ENCODE data around the gene MSL1. TPM values are rescaled to one million over a fixed set of nuclear protein-coding genes. Genes with fewer than 3 reads are reported as not detected.

MSL1 gene
- total and polyA plus RNA-seq, 2 of the 13 experiments (the other 11 are each of a cell fraction or from before 2014, with no cell fraction given), result 63.8 to 88.5 TPM

DNA sequence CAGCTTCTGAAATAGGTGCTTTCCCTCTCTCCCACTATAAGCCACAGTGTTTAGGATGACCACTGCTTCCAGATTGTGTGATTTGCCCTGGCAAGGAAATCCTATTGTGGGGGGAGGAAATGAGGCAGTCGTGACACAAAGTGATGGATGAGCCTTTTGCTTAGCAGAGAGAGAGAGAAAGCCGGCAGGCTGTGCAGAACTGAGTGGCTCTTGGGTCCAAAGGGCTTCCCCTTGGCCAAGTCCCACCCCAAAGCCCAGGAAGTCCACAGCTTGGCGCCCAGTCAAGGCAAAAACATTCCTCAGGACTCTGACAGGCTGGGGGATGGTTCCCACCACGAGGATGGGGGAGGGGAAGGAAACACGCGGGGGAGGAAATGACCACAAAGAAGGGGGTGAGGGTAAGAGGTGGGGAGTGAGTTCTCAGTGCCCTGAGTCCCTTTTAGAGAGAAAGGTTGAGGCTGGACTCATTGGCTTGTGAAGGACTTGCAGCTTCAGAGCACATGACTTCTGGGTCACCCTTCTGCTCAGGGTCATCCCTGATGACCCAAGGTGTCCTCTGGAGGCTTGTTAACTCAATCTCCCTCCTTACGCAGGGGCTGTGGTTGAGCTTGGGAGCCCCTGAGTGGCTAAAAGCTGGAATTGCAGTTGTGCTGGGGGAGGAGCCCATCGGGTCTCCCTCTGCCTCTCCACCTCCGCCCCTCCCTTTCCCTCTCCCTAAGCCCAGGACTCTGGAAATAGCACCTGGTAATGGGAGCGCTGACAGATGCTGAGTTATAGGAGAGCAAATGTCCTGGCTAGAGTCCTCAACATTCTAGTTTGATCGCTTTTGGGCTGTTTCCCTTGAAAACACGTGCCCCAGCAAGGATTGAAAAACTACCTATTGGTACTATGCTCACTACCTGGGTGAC lies 10.3 kb upstream of the MSL1 start (continued):
- TF ChIP-seq AFF4 (CRISPR knock-in tag; IDR thresholded peaks at IDR 0.05), result no peak; the same call in 1 of the 2 replicates
- TF ChIP-seq, protein P1, sequence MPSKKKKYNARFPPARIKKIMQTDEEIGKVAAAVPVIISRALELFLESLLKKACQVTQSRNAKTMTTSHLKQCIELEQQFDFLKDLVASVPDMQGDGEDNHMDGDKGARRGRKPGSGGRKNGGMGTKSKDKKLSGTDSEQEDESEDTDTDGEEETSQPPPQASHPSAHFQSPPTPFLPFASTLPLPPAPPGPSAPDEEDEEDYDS (CRISPR knock-in tag; IDR thresholded peaks at IDR 0.05), result peak; percentile 35
- TF ChIP-seq DR1 (CRISPR knock-in tag; IDR thresholded peaks at IDR 0.05), result no peak
- TF ChIP-seq ZNF335 (CRISPR knock-in tag; IDR thresholded peaks at IDR 0.05), result peak; percentile 35; the same call in 1 of the 2 replicates
- TF ChIP-seq HNRNPH1 (optimal IDR thresholded peaks at IDR 0.05; ENCODE audit: low read depth, low read length), result no peak
- no peak for TF ChIP-seq MAFK (conservative IDR thresholded peaks at IDR 0.05 in 1 of 2, IDR thresholded peaks at IDR 0.05 in 1 of 2; ENCODE audit: low read length in 2 of 2)
- TF ChIP-seq TEF (CRISPR knock-in tag; IDR thresholded peaks at IDR 0.05), result no peak
- TF ChIP-seq RXRA (CRISPR knock-in tag; IDR thresholded peaks at IDR 0.05), result peak; percentile 94
- TF ChIP-seq SRY (CRISPR knock-in tag; IDR thresholded peaks at IDR 0.05), result no peak
- 0 out of 2 replicates have a peak, but pooled peaks have one; percentile 26 for TF ChIP-seq ATAD3A (CRISPR knock-in tag; IDR thresholded peaks at IDR 0.05)
- TF ChIP-seq CENPBD1 (CRISPR knock-in tag; IDR thresholded peaks at IDR 0.05; ENCODE audit: borderline replicate concordance, low read depth), result no peak
- TF ChIP-seq POLR2A (IDR thresholded peaks at IDR 0.05; ENCODE audit: insufficient read depth in 1 of 2, low read depth in 2 of 2, low read length in 2 of 2), result peak in 1 of 2 experiments; percentile 31; a peak in 1 of 4 replicates
- TF ChIP-seq, protein P2, sequence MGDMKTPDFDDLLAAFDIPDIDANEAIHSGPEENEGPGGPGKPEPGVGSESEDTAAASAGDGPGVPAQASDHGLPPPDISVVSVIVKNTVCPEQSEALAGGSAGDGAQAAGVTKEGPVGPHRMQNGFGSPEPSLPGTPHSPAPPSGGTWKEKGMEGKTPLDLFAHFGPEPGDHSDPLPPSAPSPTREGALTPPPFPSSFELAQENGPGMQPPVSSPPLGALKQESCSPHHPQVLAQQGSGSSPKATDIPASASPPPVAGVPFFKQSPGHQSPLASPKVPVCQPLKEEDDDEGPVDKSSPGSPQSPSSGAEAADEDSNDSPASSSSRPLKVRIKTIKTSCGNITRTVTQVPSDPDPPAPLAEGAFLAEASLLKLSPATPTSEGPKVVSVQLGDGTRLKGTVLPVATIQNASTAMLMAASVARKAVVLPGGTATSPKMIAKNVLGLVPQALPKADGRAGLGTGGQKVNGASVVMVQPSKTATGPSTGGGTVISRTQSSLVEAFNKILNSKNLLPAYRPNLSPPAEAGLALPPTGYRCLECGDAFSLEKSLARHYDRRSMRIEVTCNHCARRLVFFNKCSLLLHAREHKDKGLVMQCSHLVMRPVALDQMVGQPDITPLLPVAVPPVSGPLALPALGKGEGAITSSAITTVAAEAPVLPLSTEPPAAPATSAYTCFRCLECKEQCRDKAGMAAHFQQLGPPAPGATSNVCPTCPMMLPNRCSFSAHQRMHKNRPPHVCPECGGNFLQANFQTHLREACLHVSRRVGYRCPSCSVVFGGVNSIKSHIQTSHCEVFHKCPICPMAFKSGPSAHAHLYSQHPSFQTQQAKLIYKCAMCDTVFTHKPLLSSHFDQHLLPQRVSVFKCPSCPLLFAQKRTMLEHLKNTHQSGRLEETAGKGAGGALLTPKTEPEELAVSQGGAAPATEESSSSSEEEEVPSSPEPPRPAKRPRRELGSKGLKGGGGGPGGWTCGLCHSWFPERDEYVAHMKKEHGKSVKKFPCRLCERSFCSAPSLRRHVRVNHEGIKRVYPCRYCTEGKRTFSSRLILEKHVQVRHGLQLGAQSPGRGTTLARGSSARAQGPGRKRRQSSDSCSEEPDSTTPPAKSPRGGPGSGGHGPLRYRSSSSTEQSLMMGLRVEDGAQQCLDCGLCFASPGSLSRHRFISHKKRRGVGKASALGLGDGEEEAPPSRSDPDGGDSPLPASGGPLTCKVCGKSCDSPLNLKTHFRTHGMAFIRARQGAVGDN (CRISPR knock-in tag; IDR thresholded peaks at IDR 0.05), result peak; percentile 86
- peak; percentile 43; the same call in 1 of the 2 replicates for TF ChIP-seq CREM (IDR thresholded peaks at IDR 0.05)
- TF ChIP-seq CREM (CRISPR knock-in tag; IDR thresholded peaks at IDR 0.05), result no peak
- TF ChIP-seq ZBTB44 (CRISPR knock-in tag; IDR thresholded peaks at IDR 0.05), result no peak
- peak; percentile 89; the same call in 1 of the 2 replicates for TF ChIP-seq CHD4 (IDR thresholded peaks at IDR 0.05; ENCODE audit: borderline replicate concordance, low read length)
